GM18508 (cell line): ENCODE results near the gene CFAP74.

Experiments used
- ATAC-seq: cut with Tn5 transposase; IDR thresholded peaks from one replicate; pipeline ENCODE4 v1.9.1; 2021; ENCODE audit warnings: moderate number of reproducible peaks; ENCODE audit not compliant: insufficient read depth, unreplicated experiment

CFAP74 gene

GRCh38 chr1:1956586-1957532, 46.7 kb downstream of the CFAP74 start:
- ATAC-seq: no peak

GRCh38 chr1:1956101-1956500, 47.5 kb downstream of the CFAP74 start:
- ATAC-seq: no peak

DNA sequence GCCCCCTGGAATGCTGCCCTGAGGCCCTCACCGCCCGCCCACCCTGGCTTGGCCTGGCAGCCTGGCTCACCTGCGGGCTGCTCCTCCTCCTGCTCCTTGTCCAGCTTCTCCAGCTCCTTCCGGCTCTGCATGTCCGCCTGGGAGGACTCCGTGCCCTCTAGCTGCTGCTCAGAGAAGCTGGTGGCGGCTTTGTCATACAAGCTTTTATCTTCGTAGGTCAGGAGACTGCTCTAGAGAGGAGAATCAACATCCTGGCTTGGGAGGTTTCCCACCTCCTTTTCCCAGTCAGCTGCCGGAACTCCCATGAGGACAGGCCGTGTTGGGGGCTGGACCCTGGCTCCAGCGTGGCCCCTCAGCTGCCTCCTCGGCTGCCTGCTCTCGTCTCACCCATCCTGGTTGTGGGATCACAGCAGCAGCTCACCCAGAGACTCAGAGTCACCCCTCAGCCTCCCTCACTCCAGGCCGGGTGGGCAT, 47.9 kb downstream of the CFAP74 start:
- no peak for ATAC-seq

DNA sequence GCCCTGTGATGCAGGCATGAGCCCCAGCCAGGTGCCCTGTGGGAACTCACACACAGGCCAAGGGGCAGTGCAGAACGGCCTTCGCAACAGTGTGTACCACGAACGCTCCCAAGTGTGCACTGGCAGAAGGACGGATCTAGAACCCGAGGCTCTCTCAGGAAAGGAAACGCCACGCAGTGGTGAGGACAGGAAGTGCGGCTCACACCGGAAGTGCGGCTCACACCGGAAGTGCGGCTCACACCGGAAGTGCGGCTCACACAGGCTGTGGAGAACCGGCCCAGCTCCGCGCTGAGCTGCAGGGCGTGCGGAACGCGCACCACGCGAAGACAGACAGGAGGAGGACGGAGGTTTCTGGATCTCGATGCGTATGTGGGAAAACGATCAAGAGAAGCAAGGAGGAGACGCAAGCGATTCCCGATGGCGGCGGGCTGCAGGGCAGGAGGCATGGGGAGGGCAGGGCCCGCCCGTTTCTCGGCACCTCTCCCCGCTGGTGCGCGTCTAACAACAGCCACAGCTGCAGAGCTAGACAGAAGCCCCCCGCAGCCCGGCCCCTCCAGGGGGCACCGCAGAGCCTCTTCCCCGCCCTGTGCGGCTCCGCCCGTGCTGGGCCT, 48.6 kb downstream of the CFAP74 start:
- no peak for ATAC-seq

- no peak for ATAC-seq
Measured at GRCh38 chr1:1954015-1954414, 49.6 kb downstream of the CFAP74 start.

GRCh38 chr1:1950940-1951339, 52.6 kb downstream of the CFAP74 start:
- ATAC-seq: no peak

DNA sequence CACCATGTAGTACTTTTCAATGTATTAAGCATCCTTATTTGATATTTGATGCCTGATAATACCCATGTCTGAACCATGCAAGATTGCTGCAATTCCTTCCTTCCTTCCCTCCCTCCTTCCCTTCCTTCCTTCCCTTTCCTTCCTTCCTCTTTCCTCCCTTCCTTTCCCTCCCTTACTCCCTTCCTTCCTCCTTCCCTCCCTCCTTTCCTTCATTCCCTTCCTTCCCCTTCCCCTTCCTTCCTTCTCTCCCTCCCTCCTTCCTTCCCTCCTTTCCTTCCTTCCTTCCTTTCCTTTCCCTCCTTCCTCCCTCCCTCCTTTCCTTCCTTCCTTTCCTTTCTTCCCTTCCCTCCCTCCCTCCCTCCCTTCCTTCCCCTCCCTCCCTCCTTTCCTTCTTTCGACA, 54.8 kb downstream of the CFAP74 start:
- ATAC-seq: no peak

DNA sequence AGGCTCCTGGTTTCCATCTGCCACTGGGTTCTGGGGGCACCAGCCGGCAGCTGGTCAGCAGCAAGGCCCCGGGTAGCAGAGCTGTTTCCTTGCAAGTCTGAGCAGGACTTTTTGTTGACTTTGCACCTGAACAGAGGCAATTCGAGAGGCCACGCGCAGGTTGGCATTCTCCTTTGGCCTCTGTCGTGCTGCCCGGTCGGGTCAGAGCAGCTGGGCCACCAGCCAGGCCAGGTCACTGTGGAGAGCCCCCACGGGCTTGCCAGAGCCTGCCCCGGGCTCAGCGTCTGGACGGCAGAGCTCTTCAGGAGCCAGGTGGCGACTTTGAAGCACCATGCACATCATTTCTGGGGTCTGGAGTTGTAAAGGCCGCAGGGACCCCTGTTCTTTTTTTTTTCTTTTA, 56.1 kb downstream of the CFAP74 start:
- ATAC-seq: no peak

DNA sequence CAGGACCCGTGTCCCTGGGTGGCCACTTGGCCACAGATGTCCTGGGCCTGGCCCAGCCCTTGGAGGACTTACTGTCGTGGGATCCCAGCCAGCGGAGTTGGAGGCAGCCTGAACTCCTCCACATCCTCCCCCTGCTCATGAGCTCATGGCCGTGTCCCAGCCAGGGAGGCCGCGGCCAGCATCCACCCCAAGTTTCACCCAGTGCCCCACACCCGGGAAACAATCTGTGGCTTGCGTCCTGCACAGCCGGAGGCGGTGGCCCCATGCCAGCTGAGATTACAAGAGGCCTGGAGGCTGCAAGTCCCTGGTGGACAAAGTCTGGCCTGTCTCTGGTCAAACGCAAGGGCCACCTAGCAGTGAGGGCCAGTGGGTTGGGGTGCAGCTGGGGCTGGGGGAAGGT, 57.0 kb downstream of the CFAP74 start:
- ATAC-seq: no peak

- no peak for ATAC-seq
Measured at GRCh38 chr1:1945782-1946393, 57.7 kb downstream of the CFAP74 start.

DNA sequence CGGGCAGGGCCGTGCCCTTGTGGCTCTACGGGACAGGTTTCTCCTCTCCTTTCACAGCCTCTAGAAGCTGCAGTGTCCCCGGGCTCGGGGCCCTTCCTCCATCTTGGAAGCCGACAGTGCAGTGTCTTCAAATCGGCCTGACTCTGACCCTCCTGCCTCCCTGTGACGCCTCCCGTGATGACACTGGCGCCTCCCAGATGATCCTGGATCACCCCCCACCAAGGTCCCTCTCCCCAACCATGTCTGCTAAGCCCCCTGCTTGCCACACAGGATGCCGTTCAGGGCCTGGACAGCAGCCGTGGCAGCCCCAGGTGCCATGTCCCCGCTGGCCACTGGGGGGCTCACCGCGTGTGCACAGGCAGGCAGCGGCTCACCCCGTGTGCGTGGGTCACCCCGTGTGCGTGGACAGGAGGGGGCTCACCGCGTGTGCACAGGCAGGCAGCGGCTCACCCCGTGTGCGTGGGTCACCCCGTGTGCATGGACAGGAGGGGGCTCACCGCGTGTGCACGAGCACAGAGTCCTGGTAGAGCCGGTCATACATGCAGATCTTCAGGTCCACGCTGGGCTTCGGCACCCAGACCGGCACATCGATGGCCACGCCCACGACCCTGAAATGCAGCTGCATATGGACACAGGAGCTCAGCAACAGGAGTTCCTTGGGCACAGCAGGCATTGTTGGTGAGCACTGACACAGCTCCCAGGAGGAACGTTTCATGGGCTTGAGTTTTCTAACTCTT, 59.6 kb downstream of the CFAP74 start:
- no peak for ATAC-seq

DNA sequence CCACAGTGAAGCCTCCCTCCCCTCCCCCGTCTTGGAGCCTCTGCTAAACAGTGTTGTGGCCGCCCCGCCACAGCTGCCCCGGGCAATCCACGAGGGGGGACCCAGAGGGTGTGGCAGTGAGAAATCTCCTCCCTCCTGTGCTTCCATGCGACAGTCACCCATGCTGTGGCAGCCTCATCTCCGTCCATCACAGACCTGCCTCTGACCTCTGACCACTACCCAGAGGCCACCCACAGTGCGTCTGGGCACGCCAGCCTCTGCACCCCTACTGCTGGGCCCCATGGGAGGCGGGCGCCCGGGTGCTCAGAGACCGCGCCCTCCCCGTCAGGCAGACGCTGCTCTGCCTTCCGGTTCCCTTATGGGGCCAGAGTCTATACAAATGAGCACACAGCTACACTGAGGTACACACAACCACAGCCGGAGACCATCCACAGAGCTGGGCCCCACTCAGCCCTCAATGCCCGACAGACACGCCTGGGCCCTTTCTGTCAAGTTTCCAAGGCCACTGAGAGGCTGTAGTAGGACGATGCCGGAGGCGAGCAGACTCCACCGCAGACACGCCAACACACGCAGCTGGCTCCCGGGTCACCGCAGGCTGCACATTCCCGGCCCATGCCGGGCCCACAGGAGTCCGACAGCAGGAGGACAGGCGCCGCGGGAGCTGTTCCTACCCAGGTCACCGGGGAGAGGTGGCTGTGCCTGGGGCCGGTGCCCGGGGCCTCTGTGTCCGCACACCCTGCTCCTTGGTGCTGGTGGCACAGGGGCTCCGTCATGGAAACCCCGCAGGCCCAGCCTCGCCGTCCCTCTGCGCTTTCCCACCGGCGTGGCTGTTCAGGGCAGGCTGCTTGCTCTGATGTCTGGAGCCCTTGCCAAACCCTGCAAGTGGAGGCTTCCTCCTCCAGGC, 60.6 kb downstream of the CFAP74 start:
- no peak for ATAC-seq

- no peak for ATAC-seq
Measured at GRCh38 chr1:1941868-1942752, 61.5 kb downstream of the CFAP74 start.

DNA sequence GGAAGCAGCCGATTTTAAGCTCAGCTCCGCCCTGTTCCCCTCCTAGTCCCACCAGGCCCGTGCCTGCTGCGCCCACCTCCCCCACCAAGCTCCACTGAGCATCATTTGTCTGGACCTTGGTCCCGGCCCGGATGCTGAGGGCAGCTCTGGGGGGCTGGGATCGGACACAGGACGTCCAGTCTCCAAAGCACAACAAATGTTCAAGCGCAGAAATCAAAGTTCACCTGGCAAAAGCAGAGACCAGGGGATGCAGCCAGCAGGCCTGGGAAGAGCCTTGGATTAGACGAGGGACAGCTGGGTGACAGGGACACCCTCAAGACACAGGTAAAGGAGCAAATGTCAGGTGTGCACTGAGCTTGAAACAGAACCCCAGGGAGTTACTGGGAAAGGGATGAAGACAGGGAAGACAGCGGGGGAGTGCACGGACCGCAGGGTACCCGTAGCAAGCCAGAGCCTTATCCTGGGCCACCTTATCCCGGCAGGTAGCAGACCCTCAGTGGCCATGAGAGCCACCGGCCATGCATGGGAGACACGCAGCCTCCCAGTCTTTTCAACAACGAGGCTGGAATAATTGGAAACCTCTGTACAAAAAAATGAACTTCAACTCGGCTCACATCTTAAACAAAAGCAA, 62.3 kb downstream of the CFAP74 start:
- no peak for ATAC-seq

- ATAC-seq: no peak
Measured at GRCh38 chr1:1940123-1940425, 63.5 kb downstream of the CFAP74 start.

DNA sequence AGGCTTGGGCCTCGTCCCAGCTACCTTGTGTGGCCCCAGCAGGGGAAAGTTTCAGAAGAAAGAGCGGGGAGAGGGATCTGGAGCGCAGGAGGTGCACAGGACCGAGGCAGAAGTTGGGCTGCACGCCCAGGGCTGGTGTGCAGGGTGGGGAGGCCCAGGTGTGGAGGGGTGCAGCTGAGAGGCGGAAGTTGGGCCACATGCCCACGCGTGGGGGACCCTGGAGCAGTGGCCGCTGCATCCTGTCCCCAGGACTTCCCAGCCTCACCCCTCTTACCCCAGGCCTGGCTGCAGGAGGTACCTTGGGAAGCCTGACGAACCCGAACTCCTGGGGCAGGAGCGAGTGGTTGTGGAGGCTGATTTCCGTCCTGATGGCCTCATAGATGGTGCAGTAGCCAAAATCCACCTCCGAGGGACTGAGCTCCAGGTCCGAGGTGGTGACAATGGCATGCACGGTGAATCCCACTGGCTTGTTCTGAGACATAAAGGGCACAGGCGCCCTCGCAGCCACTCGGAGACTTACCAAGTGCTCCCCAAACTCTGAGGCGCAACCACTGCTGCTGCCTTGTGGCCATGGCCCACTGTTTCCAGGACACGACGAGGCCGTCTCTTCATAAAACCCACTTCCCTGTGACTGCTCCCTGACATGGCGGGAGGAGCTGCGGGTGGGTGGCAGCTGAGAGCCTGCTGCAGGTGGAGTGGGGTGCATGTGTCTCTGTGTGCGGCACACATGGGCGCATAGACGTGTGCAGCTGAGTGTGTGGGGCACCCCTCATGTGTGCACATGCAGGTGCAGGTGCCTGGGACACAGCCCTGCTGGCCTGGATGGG, 64.1 kb downstream of the CFAP74 start:
- no peak for ATAC-seq

GRCh38 chr1:1938613-1939295, 64.8 kb downstream of the CFAP74 start:
- ATAC-seq: no peak
